Prostate gland (tissue), 2 donors: ENCODE measurements around the gene KPNA1.

ENCODE experiments used
- CTCF ChIP-seq, 4 experiments: fragments of 200-600 bp in 2 of 4; fragments of 450-650 bp in 2 of 4; sonication (generic) in 2 of 4; IDR thresholded peaks; 1 replicate in 3 of 4; 2 replicates in 1 of 4; pipeline ENCODE4 v1.5.1; 2016 to 2019; ENCODE audit warnings: antibody characterized with exemption in 4 of 4, mild to moderate bottlenecking in 2 of 4, moderate library complexity in 2 of 4
- POLR2A ChIP-seq: fragments of 450-650 bp; IDR thresholded peaks from one replicate; pipeline ENCODE4 v1.6.1; 2016; ENCODE audit warnings: antibody characterized with exemption, mild to moderate bottlenecking

DNA sequence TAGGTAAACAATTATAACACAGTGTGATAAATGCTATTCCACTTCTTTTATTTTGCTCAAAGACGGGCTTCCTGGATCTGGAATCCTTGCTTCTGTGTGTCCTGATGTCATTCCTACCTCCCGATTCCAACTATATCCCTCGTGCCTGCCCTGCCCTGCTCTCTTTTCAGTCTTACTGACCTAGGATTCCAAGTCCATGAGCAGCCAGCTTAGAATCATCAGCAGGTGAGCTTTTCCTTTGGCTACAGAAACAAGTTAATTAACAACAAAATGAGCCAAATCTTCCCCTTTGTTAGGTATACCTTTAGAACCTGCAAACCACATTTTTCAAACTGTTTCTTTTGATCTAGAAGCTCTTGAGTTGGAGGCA lies 21.9 kb upstream of the KPNA1 start:
- TF ChIP-seq CTCF (IDR thresholded peaks at IDR 0.05) (no peak), POLR2A (no peak)
